Measurements from ENCODE around the gene GNAO1. TPM values are rescaled to one million over a fixed set of nuclear protein-coding genes. Genes with fewer than 3 reads are reported as not detected.

The GNAO1 gene
- total RNA-seq, 1 experiment from 2014 or later, result not detected

DNA sequence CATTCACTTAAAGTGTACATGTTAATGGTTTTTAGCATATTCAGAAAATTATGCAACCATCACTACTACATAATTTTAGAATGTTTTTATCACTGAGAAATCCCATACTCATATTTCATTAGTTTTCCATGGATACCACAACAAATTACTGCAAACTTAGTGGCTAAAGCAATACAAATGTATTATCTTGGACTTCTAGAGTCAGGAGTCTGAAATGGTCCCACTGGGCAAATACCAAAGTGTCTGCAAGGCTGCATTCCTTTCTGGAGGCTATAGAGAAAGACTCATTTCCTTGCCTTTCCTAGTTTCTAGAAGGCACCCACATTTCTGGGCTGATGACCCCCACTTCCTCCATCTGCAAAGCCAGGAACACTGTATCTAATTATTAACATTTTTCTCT, 16.9 kb upstream of the GNAO1 start:
- BruUV-seq (replicated peaks), result no TSS peak
- intact Hi-C loops (cut with micrococcal nuclease; ENCODE audit: unreplicated experiment), result no loop called here
- Mint-ChIP-seq H3K4me3 (ENCODE audit: low read depth, unreplicated experiment) (no peak overlapping the region), H3K9me3 (ENCODE audit: low read depth, unreplicated experiment) (peaks cover 4% of the 10 kb centered on the region), H3K27ac (ENCODE audit: unreplicated experiment) (no peak overlapping the region), H3K4me1 (ENCODE audit: low read depth, unreplicated experiment) (no peaks in the 10 kb centered on the region), H3K36me3 (ENCODE audit: insufficient read depth, unreplicated experiment) (no peaks in the 10 kb centered on the region), H3K27me3 (ENCODE audit: unreplicated experiment) (no peaks in the 10 kb centered on the region)
- CTCF ChIA-PET, result no interaction called here
- no peak for DNase-seq
- TF ChIP-seq, protein P1, sequence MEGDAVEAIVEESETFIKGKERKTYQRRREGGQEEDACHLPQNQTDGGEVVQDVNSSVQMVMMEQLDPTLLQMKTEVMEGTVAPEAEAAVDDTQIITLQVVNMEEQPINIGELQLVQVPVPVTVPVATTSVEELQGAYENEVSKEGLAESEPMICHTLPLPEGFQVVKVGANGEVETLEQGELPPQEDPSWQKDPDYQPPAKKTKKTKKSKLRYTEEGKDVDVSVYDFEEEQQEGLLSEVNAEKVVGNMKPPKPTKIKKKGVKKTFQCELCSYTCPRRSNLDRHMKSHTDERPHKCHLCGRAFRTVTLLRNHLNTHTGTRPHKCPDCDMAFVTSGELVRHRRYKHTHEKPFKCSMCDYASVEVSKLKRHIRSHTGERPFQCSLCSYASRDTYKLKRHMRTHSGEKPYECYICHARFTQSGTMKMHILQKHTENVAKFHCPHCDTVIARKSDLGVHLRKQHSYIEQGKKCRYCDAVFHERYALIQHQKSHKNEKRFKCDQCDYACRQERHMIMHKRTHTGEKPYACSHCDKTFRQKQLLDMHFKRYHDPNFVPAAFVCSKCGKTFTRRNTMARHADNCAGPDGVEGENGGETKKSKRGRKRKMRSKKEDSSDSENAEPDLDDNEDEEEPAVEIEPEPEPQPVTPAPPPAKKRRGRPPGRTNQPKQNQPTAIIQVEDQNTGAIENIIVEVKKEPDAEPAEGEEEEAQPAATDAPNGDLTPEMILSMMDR (IDR thresholded peaks at IDR 0.05; ENCODE audit: unreplicated experiment), result no peak

GRCh38 chr16:56181401-56181800, 9.9 kb upstream of the GNAO1 start:
- H3K4me3 Mint-ChIP-seq (ENCODE audit: low read depth, unreplicated experiment), result no peak overlapping the region
- TF ChIP-seq, protein P1 (IDR thresholded peaks at IDR 0.05; ENCODE audit: unreplicated experiment), result no peak
- no TSS peak for BruUV-seq (replicated peaks)
- H3K4me1 Mint-ChIP-seq (ENCODE audit: low read depth, unreplicated experiment), result no peaks in the 10 kb centered on the region
- peaks cover 4% of the 10 kb centered on the region for H3K9me3 Mint-ChIP-seq (ENCODE audit: low read depth, unreplicated experiment)
- peaks cover 28% of the 10 kb centered on the region for H3K27me3 Mint-ChIP-seq (ENCODE audit: unreplicated experiment)
- no peaks in the 10 kb centered on the region for H3K36me3 Mint-ChIP-seq (ENCODE audit: insufficient read depth, unreplicated experiment)
- CTCF ChIA-PET, result no interaction called here
- intact Hi-C loops (cut with micrococcal nuclease; ENCODE audit: unreplicated experiment), result no loop called here
- no peak overlapping the region for H3K27ac Mint-ChIP-seq (ENCODE audit: unreplicated experiment)
- DNase-seq, result no peak

GRCh38 chr16:56183266-56183665, 8.0 kb upstream of the GNAO1 start:
- H3K36me3 Mint-ChIP-seq (ENCODE audit: insufficient read depth, unreplicated experiment), result no peaks in the 10 kb centered on the region
- intact Hi-C loops (cut with micrococcal nuclease; ENCODE audit: unreplicated experiment), result no loop called here
- H3K4me1 Mint-ChIP-seq (ENCODE audit: low read depth, unreplicated experiment), result no peaks in the 10 kb centered on the region
- BruUV-seq (replicated peaks), result no TSS peak
- TF ChIP-seq, protein P1 (IDR thresholded peaks at IDR 0.05; ENCODE audit: unreplicated experiment), result no peak
- peaks cover 36% of the 10 kb centered on the region for H3K27me3 Mint-ChIP-seq (ENCODE audit: unreplicated experiment)
- H3K4me3 Mint-ChIP-seq (ENCODE audit: low read depth, unreplicated experiment), result no peak overlapping the region
- H3K9me3 Mint-ChIP-seq (ENCODE audit: low read depth, unreplicated experiment), result peaks cover 4% of the 10 kb centered on the region
- CTCF ChIA-PET, result no interaction called here
- H3K27ac Mint-ChIP-seq (ENCODE audit: unreplicated experiment), result no peak overlapping the region
- no peak for DNase-seq

- CTCF ChIA-PET, result no interaction called here
- Mint-ChIP-seq H3K27ac (ENCODE audit: unreplicated experiment) (no peak overlapping the region), H3K9me3 (ENCODE audit: low read depth, unreplicated experiment) (no peaks in the 10 kb centered on the region), H3K4me3 (ENCODE audit: low read depth, unreplicated experiment) (peak overlapping the region; percentile 79), H3K27me3 (ENCODE audit: unreplicated experiment) (peaks cover 90% of the 10 kb centered on the region), H3K36me3 (ENCODE audit: insufficient read depth, unreplicated experiment) (peaks cover 15% of the 10 kb centered on the region), H3K4me1 (ENCODE audit: low read depth, unreplicated experiment) (no peaks in the 10 kb centered on the region)
- TF ChIP-seq, protein P1 (IDR thresholded peaks at IDR 0.05; ENCODE audit: unreplicated experiment), result no peak
- no TSS peak for BruUV-seq (replicated peaks)
- intact Hi-C loops (cut with micrococcal nuclease; ENCODE audit: unreplicated experiment), result no loop called here
- no peak for DNase-seq
Observed at GRCh38 chr16:56190048-56190676, 1.1 kb upstream of the GNAO1 start.
